Measurements from ENCODE around the gene GPATCH4.
"Not testable (repeated sequence)": the region's sequence is repeated elsewhere in the genome, so short reads cannot be mapped to it uniquely, and the experiment has no call there.

The GPATCH4 gene

DNA sequence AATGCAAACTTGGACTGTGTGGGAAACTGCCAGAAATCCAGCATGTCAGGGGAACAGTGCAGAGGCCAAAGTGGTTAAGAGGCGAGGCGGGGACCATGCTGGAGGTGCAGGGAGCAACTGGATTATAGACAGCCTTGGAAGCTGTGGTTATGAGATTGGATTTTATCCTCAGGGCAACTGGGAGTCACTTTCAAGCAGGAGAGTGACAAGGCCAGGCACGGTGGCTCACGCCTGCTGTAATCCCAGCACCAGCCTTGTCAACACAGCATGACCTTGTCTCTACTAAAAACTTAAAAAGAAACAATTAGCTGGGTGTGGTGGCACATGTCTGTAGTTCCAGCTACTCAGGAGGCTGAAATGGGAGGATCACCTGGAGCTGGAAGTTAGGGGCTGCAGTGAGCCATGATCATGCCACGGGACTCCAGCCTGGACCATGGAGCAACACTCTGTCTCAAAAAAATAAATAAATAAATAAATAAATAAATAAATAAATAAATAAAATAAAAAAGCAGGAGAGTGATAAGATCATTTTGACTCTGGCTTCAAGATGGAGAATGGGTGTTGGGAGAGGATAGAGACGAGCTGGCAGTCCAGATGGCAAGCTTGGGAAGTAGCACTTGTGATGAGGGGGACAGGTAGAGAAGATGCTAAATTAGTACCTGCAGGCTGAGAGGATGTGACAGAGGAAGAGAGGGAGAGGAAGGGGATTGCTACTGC is 21.5 kb upstream of the GPATCH4 start:
- H3K4me3 ChIP-seq (ENCODE audit: low read depth, low read length) = no peak overlapping the region
- TF ChIP-seq CTCF (IDR thresholded peaks at IDR 0.05; ENCODE audit: low read depth, low read length) = no peak
- in situ Hi-C loops (cut with HindIII; ENCODE audit: low sequenced_read_pairs) = no loop called here
- DNase-seq (ENCODE audit: low read depth, low spot score) = no peak

DNA sequence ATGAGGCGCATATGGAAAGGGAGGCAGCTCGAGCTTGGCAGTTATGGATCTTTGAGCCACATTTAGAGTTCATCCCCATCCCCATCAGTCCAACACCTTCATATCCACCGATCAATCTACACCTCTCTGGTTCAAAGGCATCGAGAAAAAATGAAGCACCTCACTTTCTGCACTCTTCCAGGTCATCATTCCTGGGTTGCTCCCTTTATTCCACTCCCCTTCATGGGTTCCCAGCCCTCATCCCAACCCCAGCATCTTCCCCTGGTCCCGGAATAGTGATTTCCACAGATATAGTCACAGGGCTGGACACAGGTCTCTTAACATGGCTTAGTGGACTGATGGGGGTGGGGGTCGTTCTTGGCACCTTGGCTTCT is 18.3 kb upstream of the GPATCH4 start:
- no peak for TF ChIP-seq CTCF (IDR thresholded peaks at IDR 0.05; ENCODE audit: low read depth, low read length)
- no peak overlapping the region for H3K4me3 ChIP-seq (ENCODE audit: low read depth, low read length)
- in situ Hi-C loops (cut with HindIII; ENCODE audit: low sequenced_read_pairs) = no loop called here

GRCh38 chr1:156618853-156619581 is 17.7 kb upstream of the GPATCH4 start, which contains the start of gene HAPLN2:
Gene HAPLN2, plus strand, starts transcription at chr1:156619415. Its CDS starts 4,076 bp downstream, at chr1:156623491.
- H3K4me3 ChIP-seq (ENCODE audit: low read depth, low read length) = no peak within 1 kb of the TSS
- in situ Hi-C loops (cut with HindIII; ENCODE audit: low sequenced_read_pairs) = no loop called here
- no peak for DNase-seq (ENCODE audit: low read depth, low spot score)
- TF ChIP-seq CTCF (IDR thresholded peaks at IDR 0.05; ENCODE audit: low read depth, low read length) = peak; percentile 54

More for the DNA sequence above, 18.3 kb upstream of the GPATCH4 start:
- DNase-seq (ENCODE audit: low read depth, low spot score) = no peak

DNA sequence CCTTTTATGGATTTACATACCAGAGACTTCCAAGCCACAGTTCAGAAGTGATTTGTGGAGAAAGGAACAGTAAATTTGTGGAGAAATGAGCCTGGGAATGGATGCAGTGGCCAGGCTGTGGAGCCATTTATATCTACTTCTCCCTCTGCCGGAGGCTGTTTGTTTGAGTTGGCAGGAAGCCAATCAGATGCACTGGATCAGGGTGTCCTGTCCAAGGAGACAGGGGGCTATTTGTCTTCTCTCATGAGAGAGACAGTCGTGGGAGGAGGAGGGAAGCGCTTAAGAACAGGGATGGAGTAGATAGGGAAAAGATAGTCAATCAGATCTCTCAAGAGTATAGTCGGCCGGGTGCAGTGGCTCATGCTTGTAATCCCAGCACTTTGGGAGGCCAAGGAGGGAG is 15.2 kb upstream of the GPATCH4 start:
- peak; percentile 24 for DNase-seq (ENCODE audit: low read depth, low spot score)
- no peak for TF ChIP-seq CTCF (IDR thresholded peaks at IDR 0.05; ENCODE audit: low read depth, low read length)
- in situ Hi-C loops (cut with HindIII; ENCODE audit: low sequenced_read_pairs) = no loop called here
- no peak overlapping the region for H3K4me3 ChIP-seq (ENCODE audit: low read depth, low read length)

- H3K4me3 ChIP-seq (ENCODE audit: low read depth, low read length) = no peak overlapping the region
- in situ Hi-C loops (cut with HindIII; ENCODE audit: low sequenced_read_pairs) = no loop called here
- DNase-seq (ENCODE audit: low read depth, low spot score) = no peak
- no peak for TF ChIP-seq CTCF (IDR thresholded peaks at IDR 0.05; ENCODE audit: low read depth, low read length)
These were observed 14.7 kb upstream of the GPATCH4 start for GRCh38 chr1:156615946-156616345.

- no peak for TF ChIP-seq CTCF (IDR thresholded peaks at IDR 0.05; ENCODE audit: low read depth, low read length)
- in situ Hi-C loops (cut with HindIII; ENCODE audit: low sequenced_read_pairs) = no loop called here
These were observed 11.4 kb upstream of the GPATCH4 start for GRCh38 chr1:156612666-156613065.

DNA sequence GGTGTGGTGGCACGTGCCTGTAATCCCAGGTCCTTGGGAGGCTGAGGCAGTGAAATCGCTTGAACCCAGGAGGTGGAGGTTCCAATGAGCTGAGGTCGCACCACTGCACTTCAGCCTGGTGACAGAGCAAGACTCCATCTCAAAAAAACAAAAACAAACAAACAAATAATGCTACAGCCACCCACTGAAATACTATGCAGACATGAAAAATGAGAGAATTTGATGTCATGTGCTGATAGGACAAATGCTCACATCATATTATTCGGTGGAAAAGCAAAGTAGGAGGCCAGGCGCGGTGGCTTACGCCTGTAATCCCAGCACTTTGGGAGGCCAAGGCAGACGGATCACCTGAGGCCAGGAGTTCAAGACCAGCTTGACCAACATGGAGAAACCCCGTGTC is 8.8 kb upstream of the GPATCH4 start:
- H3K4me3 ChIP-seq (ENCODE audit: low read depth, low read length); DNase-seq (ENCODE audit: low read depth, low spot score); in situ Hi-C loops (cut with HindIII; ENCODE audit: low sequenced_read_pairs): not testable (repeated sequence)

More at GRCh38 chr1:156612666-156613065, 11.4 kb upstream of the GPATCH4 start:
- DNase-seq (ENCODE audit: low read depth, low spot score) = no peak
- no peak overlapping the region for H3K4me3 ChIP-seq (ENCODE audit: low read depth, low read length)

All from astrocyte of the spinal cord (primary cell).